GM12801 (cell line): ENCODE data around the gene BLACAT1.

Source experiments
- TF ChIP-seq, protein P1 (sequence below): IDR thresholded peaks from one replicate; pipeline ENCODE4 v1.5.1; 2011; ENCODE audit warnings: control low read depth; ENCODE audit not compliant: insufficient read length; ENCODE audit errors: extremely low read depth

The BLACAT1 gene

GRCh38 chr1:205473966-205474365 lies 18.1 kb upstream of the BLACAT1 start:
- TF ChIP-seq, protein P1, sequence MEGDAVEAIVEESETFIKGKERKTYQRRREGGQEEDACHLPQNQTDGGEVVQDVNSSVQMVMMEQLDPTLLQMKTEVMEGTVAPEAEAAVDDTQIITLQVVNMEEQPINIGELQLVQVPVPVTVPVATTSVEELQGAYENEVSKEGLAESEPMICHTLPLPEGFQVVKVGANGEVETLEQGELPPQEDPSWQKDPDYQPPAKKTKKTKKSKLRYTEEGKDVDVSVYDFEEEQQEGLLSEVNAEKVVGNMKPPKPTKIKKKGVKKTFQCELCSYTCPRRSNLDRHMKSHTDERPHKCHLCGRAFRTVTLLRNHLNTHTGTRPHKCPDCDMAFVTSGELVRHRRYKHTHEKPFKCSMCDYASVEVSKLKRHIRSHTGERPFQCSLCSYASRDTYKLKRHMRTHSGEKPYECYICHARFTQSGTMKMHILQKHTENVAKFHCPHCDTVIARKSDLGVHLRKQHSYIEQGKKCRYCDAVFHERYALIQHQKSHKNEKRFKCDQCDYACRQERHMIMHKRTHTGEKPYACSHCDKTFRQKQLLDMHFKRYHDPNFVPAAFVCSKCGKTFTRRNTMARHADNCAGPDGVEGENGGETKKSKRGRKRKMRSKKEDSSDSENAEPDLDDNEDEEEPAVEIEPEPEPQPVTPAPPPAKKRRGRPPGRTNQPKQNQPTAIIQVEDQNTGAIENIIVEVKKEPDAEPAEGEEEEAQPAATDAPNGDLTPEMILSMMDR: no peak

DNA sequence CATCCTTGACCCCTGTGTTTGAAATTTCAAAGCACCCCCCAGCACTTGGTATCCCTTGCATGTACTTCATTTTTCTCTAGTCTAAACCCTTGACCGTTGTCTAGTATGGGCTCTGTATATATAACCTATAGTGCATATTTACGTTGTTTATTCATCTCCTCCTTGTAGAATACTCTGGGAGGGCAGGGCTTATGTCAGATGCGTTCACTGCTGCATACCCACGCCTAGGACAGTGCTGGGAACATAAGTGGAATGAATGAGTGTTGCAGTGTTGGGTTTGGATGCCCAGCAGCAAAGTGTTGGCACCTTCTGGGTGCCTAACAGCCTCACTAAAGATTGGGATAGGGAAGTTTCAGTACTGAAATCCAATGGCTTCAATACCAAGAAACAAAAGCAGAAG lies 17.6 kb upstream of the BLACAT1 start:
- TF ChIP-seq, protein P1: no peak

- TF ChIP-seq, protein P1: no peak
Observed at GRCh38 chr1:205472737-205473441, 17.0 kb upstream of the BLACAT1 start.

DNA sequence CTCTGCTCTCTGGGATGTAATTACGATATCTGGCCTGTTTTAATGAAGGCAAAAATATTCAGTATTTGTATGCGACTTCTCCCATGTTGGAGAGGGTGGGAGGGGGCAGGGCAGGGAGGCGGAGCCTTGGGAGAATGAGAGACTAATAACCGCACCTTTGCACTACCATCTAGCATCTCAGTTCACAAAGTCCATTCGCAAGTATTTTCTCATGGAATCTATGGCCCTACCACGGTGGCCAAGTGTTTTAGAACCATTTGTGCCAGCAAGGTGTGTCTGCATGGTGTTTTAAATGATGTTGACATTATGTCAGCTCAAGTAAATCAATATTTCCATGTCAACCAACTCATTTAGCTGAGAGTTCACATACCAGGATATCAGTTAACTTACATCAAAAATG lies 14.3 kb upstream of the BLACAT1 start:
- TF ChIP-seq, protein P1: no peak

GRCh38 chr1:205466595-205467220 lies 10.9 kb upstream of the BLACAT1 start:
- TF ChIP-seq, protein P1: no peak

GRCh38 chr1:205465392-205465791 lies 9.5 kb upstream of the BLACAT1 start:
- TF ChIP-seq, protein P1: no peak

- TF ChIP-seq, protein P1: no peak
Observed at GRCh38 chr1:205458777-205459566, 3.1 kb upstream of the BLACAT1 start.
